Spleen (tissue), 7 donors: Measurements from ENCODE around the gene FRMD5.

Experiments used
- CTCF ChIP-seq, 11 experiments: fragments of 200-600 bp in 7 of 11; fragments of 450-650 bp in 4 of 11; sonication (generic) in 4 of 11; IDR thresholded peaks in 8 of 11; conservative IDR thresholded peaks in 3 of 11; 1 replicate in 7 of 11; 2 replicates in 4 of 11; pipeline versions ENCODE4 v1.4.0 to v1.8.0; 2016 to 2021; ENCODE audit warnings: antibody characterized with exemption in 11 of 11, inconsistent platforms in 4 of 11, mild to moderate bottlenecking in 1 of 11
- POLR2A ChIP-seq, 3 donors: fragments of 450-650 bp; IDR thresholded peaks; one replicate each; pipeline ENCODE4 v1.5.1; 2017; ENCODE audit warnings: antibody characterized with exemption in 3 of 3, mild to moderate bottlenecking in 1 of 3
- donor health status: DM: no; HTN: no; CAD: no; lungs with moderate emphysema.
- donor health status: DM: no; HTN: no; CAD: no.
- donor health status: DM: no; HTN: no; CAD: no.

- TF ChIP-seq POLR2A (IDR thresholded peaks at IDR 0.05), result no peak
- TF ChIP-seq CTCF (IDR thresholded peaks at IDR 0.05 in 8 of 11, conservative IDR thresholded peaks at IDR 0.05 in 3 of 11), result no peak
Measured at GRCh38 chr15:43966646-43967045, 228.4 kb downstream of the FRMD5 start.
